GM19099 (cell line): Measurements from ENCODE around the gene AIFM1.

Source experiments
- POLR2A ChIP-seq: IDR thresholded peaks from 3 replicates; pipeline ENCODE4 v1.6.1; 2011; ENCODE audit warnings: low read depth; ENCODE audit not compliant: insufficient read length; ENCODE audit errors: extremely low read depth

AIFM1 gene

DNA sequence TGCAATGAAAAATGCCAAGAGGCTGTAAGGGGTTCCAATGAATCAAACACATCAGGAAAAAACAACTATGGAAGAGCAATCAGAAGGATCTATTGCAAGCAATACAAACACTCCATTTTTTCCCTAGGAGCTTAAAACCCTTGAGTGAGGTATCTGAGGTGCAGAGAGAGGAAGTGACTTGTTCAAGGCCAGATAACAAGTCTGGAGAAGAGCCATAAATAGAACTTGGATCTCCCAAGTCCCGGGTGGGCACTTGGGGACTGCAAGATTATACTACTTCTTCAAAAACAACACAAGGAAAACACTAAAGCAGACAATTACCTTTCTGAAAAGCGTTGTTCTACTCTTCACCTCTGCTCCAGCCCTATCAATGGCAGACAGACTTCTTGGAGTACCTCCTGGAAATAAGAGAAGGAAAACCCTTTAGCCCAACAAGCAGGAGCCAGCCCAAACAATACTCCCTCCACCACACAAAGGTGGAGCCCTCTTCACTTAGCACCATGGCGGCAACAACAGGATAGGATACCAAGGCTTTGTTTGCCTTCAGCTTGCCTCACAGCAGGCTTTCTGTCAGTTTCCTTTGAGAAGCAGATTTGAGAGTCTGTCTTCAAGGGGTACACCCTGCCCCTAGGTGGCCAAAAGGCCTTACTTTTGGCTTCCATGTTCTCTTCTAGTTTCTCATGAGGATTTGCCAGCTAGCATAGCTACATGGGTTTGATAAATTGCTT is 26.0 kb downstream of the AIFM1 start:
- no peak for TF ChIP-seq POLR2A

DNA sequence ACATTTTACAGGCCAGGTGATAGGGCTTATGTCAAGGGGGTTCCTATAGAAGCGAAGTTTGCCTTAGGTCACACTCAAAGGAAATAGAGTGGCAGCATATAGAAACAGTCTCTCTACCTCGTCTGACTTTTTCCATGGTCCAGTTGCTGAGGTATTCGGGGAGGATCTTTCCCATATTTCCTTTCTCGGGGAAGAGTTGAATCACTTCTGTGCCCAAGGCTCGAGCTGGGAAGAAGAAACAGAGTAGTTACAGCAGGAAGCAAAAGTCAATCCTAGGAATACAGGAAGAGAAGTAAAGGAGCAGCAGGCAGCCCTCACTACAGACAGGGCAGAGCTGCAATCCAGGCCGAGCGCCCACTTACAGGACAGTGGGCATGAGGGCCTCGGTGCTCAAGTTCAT is 28.7 kb downstream of the AIFM1 start:
- no peak for TF ChIP-seq POLR2A

DNA sequence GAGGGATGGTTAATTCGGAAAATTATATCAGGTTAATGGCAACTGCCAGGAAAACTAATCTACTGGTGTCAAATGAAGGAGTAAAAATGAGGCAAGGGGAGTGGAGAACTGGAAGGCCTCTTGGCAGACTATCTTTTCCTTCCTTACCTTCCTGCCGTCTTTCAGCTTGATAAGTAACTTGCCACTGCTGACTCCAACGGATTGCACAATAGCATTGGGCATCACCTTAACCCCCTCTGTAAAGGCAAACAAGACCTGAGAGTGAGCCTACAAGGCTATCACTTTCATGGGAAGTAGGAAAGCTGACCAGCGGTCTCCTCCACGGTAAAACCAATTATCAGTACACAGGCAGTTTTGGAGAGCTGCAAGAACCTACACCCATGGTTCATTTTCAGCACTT is 29.1 kb downstream of the AIFM1 start:
- TF ChIP-seq POLR2A, result no peak

DNA sequence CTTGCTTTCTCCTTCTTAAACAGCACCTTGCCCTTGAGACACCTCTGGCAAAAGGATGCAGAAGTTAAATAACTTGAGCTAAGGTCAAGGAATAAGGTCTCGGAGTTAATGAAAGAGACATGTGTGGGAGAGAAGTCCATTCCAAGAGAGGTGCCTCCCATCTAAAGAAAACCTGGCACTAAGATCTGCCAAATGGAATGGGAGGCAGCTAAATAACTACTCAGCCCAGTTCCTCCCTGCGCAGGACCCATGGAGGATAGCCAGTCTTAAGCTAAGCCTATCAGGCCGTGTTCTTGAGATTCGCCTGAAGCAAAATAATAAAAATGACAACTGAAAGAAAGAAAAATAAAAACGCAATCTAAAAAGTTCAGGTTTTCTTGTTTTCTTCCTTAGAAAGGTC is 34.7 kb downstream of the AIFM1 start:
- no peak for TF ChIP-seq POLR2A

DNA sequence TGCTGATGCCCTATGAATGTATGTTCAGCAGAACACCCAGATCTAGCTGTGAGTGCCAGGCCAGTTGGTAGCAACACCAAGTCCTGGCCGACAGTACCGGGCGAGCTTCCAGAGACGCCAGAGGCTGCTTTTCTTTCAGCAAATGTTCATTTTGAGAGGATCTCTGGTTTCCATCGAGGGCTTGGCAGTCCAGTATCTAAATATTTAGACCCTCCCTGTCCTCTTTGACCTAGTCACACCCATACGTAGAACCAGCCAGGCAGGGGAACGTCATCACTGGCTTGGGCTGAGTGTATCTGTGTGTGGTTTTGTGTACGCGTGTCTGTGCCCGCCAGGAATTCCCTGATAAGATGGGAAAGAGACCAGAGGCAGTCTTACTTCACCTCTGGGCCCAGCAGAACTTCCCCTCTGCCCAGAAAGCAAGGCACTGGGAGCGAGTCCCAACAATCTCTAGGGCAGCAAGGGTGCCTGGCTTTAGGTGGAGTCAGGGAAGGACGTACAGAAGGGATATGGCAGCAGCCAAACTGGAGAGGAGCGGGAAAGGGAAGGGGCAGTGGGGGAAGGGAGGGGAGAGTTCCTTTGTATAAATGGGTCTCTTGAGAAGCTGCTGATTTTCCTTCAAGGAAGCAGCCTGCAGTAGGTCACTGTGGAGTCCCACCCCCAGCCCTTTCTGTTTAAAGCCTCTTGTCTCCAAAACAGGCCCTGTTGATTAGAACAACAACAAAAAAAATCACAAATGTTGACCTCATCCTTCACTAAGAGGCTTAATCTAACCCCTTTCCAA is 40.4 kb downstream of the AIFM1 start:
- no peak for TF ChIP-seq POLR2A

DNA sequence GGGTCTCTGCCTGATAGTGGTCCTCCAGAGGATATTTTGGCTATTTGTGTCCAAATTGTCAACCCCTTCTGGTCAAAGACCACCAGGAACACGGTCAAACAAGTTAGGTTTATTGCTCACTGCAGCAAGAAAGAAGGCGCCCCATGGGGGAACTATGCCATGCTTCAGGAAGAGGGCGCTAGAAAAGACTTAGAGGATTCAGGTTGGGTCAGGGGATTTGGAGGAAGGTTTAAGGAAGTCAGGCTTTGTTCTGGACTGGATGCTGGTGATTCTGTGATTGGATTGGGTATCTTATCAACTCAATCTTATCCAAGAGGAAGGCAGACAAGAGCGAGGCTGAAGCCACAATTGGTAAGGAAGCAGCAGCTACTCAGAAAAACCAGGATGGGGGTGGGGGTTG is 41.1 kb downstream of the AIFM1 start:
- TF ChIP-seq POLR2A, result no peak

DNA sequence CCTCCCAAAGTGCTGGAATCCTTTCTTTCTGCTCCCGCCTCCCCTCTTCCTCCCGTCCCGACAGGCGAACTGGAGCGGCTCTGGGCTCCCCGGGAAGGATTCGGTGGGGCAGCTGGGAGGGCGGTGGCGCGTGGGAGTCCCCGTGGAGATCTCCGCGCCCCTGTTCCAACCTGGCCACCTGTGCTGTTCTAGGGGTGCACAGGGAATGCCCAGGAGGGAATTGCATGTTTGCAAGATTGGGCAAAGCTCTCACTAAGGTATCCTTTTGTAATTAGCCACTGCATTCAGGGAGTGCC is 44.2 kb downstream of the AIFM1 start:
- TF ChIP-seq POLR2A, result no peak

DNA sequence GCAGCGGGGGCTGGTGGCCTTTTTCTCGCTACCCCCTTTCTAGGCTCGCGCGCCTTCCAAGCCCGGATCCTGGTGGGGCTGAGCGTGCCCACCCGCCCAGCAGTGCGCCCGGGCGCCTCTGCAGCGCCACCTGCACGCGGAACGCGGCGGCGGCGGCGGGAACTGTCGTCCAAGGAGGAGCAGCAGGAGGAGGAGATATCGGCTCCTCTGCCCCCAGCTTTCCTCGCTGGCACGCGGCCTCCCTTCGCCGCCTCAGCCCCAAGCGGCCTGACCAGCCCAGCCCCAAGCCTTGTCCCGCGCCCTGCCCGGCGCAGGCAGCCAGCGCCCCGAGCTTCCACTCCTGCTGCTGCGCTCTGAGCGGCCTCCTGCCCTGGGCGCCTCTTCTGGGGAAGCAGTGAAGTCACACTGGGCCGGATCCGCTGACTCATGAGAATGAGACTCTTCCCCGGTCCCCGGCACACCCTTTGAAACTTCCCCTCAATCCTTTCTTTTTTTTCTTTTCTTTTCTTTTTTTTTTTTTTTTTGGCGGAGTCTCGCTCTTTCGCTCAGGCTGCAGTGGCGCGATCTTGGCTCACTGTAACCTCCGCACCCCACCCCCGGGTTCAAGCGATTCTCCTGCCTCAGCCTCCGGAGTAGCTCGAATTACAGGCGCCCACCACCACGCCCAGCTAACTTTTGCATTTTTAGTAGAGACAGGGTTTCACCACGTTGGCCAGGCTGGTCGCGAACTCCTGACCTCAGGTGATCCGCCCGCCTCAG is 44.7 kb downstream of the AIFM1 start:
- no peak for TF ChIP-seq POLR2A

DNA sequence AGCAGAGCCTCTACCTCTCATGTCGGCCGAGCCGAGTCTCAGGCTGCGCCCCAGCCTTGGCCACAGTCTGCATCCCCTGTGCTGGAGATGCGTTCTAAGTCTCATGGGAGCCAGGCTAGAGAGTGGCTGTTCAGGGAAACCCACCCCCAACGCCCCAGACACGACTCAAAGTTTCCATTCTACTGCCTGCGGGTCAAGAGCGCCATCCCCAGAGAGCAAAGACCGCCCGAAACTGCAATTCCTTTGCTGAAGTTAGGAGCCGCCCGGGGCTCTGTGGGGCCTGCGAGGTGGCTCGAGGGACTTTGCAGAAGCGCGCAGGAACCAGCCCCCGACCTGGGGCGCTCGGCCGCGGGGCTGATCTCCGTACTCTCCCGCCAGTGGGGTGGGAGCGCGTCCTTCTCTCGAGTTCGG is 45.3 kb downstream of the AIFM1 start:
- TF ChIP-seq POLR2A, result no peak

DNA sequence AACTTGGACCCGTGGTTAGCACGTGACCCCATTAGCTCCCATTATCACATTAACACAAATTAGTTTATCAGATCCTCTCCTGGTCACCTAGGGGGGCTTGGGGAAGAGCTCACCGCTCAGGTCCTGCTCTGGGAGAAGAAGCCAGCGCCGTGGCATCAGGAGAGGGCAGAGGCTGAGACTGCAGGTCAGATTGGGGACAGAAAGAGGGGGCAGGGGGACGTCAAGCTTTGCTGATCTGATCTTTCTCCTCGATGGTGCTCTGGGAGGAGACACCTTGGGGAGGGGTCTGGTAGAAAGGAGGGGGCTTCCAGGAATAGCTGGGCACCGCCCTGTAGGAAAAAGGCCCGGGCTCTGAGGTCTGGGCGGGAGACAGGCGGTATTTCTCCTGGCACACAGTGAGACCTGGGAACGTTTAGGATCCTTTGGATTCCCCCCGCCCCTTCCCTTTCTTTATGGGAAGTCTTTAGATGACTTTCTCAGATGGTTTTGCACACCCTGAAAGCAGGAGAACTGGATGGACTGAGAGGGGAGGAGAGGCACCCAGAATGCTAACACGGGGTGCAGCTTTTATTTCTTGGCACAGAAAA is 46.2 kb downstream of the AIFM1 start:
- TF ChIP-seq POLR2A, result no peak

DNA sequence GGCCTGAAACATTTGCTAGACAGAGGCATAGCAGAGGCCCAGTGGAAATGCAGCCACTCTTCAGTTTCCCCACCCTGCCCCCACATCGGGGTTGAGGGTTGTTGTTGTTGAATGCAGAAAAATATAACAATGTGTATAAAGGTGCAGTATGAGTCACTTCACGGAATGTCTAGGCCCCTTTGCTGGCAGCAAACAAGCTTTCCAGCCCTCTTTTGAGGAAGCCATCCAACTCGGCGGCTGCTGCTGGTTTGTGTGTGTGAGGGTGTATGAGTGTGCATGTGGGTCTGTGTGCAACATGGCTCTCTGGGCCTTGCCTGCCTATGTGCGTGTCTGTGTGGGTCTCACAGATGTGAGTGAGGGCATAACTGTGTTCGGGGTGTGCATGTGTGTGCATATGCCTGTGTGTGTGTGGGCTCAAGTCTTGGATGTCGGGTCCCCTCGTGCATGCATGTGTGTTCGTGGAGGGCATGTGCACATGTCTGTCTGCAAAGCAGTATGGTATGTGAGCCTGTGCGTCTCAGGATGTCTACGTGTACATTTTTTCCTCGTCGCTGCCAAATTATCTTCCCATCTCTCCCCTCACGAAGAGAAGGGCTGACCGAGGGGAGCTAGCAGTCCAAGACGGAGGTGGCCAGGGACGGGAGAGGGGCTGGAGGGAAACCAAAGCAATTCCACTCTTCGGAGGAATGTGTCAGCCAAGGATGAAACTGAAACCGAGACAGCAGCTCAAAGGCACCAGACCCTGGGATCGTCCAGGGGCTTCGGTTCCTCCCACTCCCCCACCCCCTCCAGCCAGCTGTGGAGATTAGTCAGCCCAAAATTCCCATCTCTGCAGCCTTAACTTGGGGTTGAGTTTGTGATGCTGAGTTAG is 47.0 kb downstream of the AIFM1 start:
- TF ChIP-seq POLR2A, result no peak

DNA sequence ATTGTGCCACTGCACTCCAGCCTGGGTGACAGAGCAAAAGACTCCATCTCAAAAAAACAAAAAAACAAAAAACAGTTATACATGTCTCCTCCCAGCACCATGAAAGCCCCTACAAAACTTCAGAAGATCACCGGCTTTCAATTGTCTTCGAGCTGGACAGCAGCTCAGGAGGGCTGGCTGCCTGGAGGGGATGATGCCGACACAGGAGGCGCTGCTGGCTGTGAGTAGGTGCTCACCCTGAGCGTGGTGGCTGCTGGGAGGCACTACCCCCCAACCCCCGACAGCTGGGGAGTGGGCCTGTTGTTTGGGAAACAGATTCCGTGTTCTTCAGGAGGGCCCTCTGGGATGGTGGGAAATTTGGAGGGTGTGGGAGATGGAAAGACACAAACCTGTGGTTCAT is 48.5 kb downstream of the AIFM1 start:
- no peak for TF ChIP-seq POLR2A

DNA sequence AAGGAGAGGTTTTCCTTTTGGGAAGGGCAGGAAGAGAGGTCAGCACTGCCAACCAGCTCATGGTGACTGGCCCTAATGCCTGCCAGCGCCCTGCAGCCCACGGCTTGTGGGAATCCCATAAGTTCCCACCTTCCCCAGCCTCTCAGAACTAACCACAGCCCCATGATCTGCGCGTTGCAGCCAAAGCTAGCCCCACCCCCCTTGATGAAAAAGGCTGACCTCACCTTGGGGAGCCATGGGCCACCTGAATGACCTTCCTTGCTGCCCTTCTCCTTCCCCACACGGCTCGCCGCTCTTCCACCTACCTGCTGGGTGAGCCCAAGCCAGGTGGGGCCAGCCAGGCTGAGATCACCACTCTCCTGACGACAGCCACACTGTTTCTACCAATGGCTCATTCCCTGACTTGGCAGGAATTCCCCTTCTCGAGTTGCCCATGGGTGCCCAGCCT is 51.5 kb downstream of the AIFM1 start:
- TF ChIP-seq POLR2A, result no peak
